Hepatocyte (in vitro differentiated cells): ENCODE data around the gene RNF130. TPM values are rescaled to one million over a fixed set of nuclear protein-coding genes. Genes with fewer than 3 reads are reported as not detected.

Experiments
- DNase-seq: peaks from one replicate; pipeline ENCODE4 v3.0.0-alpha.2; 2016; ENCODE audit warnings: low spot score
- H2AFZ ChIP-seq: fragments of 200-600 bp; sonication (generic); 2 replicates; pipeline ENCODE4 v1.6.0; 2016; ENCODE audit warnings: antibody characterized with exemption, mild to moderate bottlenecking
- H3K27ac ChIP-seq: fragments of 200-600 bp; sonication (generic); 2 replicates; pipeline ENCODE4 v1.5.1; 2016; ENCODE audit warnings: mild to moderate bottlenecking
- H3K27me3 ChIP-seq: fragments of 200-600 bp; sonication (generic); 2 replicates; pipeline ENCODE4 v1.6.1; 2016
- H3K36me3 ChIP-seq: fragments of 200-600 bp; sonication (generic); replicated peaks from 2 replicates; pipeline ENCODE4 v1.5.1; 2016; ENCODE audit warnings: low read depth; ENCODE audit not compliant: insufficient read depth
- H3K4me1 ChIP-seq: fragments of 200-600 bp; sonication (generic); 2 replicates; pipeline ENCODE4 v1.5.1; 2016; ENCODE audit warnings: mild to moderate bottlenecking, moderate library complexity; ENCODE audit not compliant: insufficient read depth
- H3K4me2 ChIP-seq: fragments of 200-600 bp; sonication (generic); 2 replicates; pipeline ENCODE4 v1.6.0; 2016
- H3K4me3 ChIP-seq: fragments of 200-600 bp; sonication (generic); 2 replicates; pipeline ENCODE4 v1.5.1; 2016; ENCODE audit warnings: mild to moderate bottlenecking
- H3K79me2 ChIP-seq: fragments of 200-600 bp; sonication (generic); 2 replicates; pipeline ENCODE4 v1.6.0; 2017; ENCODE audit warnings: mild to moderate bottlenecking
- H3K9me2 ChIP-seq: fragments of 200-600 bp; sonication (generic); replicated peaks from 2 replicates; pipeline ENCODE4 v1.6.0; 2017; ENCODE audit warnings: mild to moderate bottlenecking; ENCODE audit not compliant: insufficient read depth
- H3K9me3 ChIP-seq: fragments of 200-600 bp; sonication (generic); 2 replicates; pipeline ENCODE4 v1.5.1; 2016; ENCODE audit warnings: low read depth, mild to moderate bottlenecking
- H4K20me1 ChIP-seq: fragments of 200-600 bp; sonication (generic); 2 replicates; pipeline ENCODE4 v1.6.0; 2016; ENCODE audit warnings: mild to moderate bottlenecking; ENCODE audit not compliant: insufficient read depth, poor library complexity, severe bottlenecking
- CTCF ChIP-seq: fragments of 200-600 bp; sonication (generic); IDR thresholded peaks from 2 replicates; pipeline ENCODE4 v1.5.1; 2016; ENCODE audit warnings: antibody characterized with exemption, mild to moderate bottlenecking; ENCODE audit not compliant: poor library complexity
- EZH2 ChIP-seq: fragments of 200-600 bp; sonication (generic); IDR thresholded peaks from 2 replicates; pipeline ENCODE4 v1.6.1; 2016; ENCODE audit warnings: antibody characterized with exemption, mild to moderate bottlenecking, borderline replicate concordance
- EZH2phosphoT487 ChIP-seq: fragments of 200-600 bp; sonication (generic); IDR thresholded peaks from one replicate; pipeline ENCODE4 v1.6.1; 2018; ENCODE audit warnings: antibody characterized with exemption, mild to moderate bottlenecking, low read depth, moderate library complexity; ENCODE audit not compliant: unreplicated experiment, severe bottlenecking
- WGBS: methylation state at CpG from one replicate; pipeline ENCODE4 v1.1.6; 2016; ENCODE audit warnings: low lambda C conversion rate; ENCODE audit errors: missing lambda C conversion rate; 5-methylcytosine and 5-hydroxymethylcytosine counted together
- polyA plus RNA-seq: library from polyadenylated mRNA; unstranded; fragments of >200 nt; fragmentation: Nextera tagmentation; extraction: Ambion mirVana; gene quantifications from 2 replicates; pipeline ENCODE4 v1.2.1, GENCODE V29; 2016
- total RNA-seq: library from RNA; depleted of rRNA; stranded (reverse); fragments of >200 nt; gene quantifications from 2 replicates; pipeline ENCODE4 v1.2.3, GENCODE V29; 2014

RNF130 gene
- total and polyA plus RNA-seq, 2 experiments from 2014 or later: 42.4 to 64.9 TPM

- TF ChIP-seq CTCF: no peak
- no peak for TF ChIP-seq EZH2phosphoT487
- TF ChIP-seq EZH2: no peak
- H3K9me3 ChIP-seq: no peaks in the 10 kb centered on the region
- H3K9me2 ChIP-seq: no peaks in the 10 kb centered on the region
- no peaks in the 10 kb centered on the region for H3K36me3 ChIP-seq
- no peak overlapping the region for H3K4me2 ChIP-seq
- H3K27me3 ChIP-seq: no peaks in the 10 kb centered on the region
- H3K4me3 ChIP-seq: no peak overlapping the region
- H3K79me2 ChIP-seq: no peaks in the 10 kb centered on the region
- DNase-seq: no peak
- no peaks in the 10 kb centered on the region for H3K4me1 ChIP-seq
- no peak overlapping the region for H2AFZ ChIP-seq
- 89% methylated on average over 9 of the region's 9 CpGs for WGBS
- no peak overlapping the region for H3K27ac ChIP-seq
- no peaks in the 10 kb centered on the region for H4K20me1 ChIP-seq
These were observed 6.8 kb upstream of the RNF130 start for GRCh38 chr5:180078348-180078747.

- H3K36me3 ChIP-seq: no peaks in the 10 kb centered on the region
- H3K9me3 ChIP-seq: no peaks in the 10 kb centered on the region
- TF ChIP-seq EZH2phosphoT487 (no peak), EZH2 (no peak)
- no peak for DNase-seq
- 94% methylated on average over 9 of the region's 9 CpGs for WGBS
- H3K4me1 ChIP-seq: no peaks in the 10 kb centered on the region
- no peaks in the 10 kb centered on the region for H3K27me3 ChIP-seq
- H3K27ac ChIP-seq: no peak overlapping the region
- no peak overlapping the region for H3K4me2 ChIP-seq
- H2AFZ ChIP-seq: no peak overlapping the region
- H3K9me2 ChIP-seq: no peaks in the 10 kb centered on the region
- H3K79me2 ChIP-seq: no peaks in the 10 kb centered on the region
- H3K4me3 ChIP-seq: no peak overlapping the region
- H4K20me1 ChIP-seq: no peaks in the 10 kb centered on the region
These were observed 6.2 kb upstream of the RNF130 start for GRCh38 chr5:180077594-180078284.

- DNase-seq: no peak
- 79% methylated on average over 1 of the region's 1 CpG for WGBS
- Histone ChIP-seq H3K4me1 (no peaks in the 10 kb centered on the region), H3K9me2 (no peaks in the 10 kb centered on the region), H3K4me2 (no peak overlapping the region), H3K27me3 (no peaks in the 10 kb centered on the region), H3K27ac (no peak overlapping the region), H2AFZ (no peak overlapping the region), H3K9me3 (no peaks in the 10 kb centered on the region), H3K79me2 (peaks cover under 1% of the 10 kb centered on the region), H4K20me1 (no peaks in the 10 kb centered on the region), H3K36me3 (no peaks in the 10 kb centered on the region), H3K4me3 (no peak overlapping the region)
- TF ChIP-seq EZH2 (no peak), EZH2phosphoT487 (no peak)
These were observed 4.1 kb upstream of the RNF130 start for GRCh38 chr5:180075703-180076102.

GRCh38 chr5:180074462-180074861 is 2.9 kb upstream of the RNF130 start:
- Histone ChIP-seq H3K27me3 (no peaks in the 10 kb centered on the region), H3K4me3 (no peak overlapping the region), H4K20me1 (peaks cover 12% of the 10 kb centered on the region), H2AFZ (no peak overlapping the region), H3K4me2 (no peak overlapping the region), H3K79me2 (peaks cover 13% of the 10 kb centered on the region), H3K9me2 (no peaks in the 10 kb centered on the region), H3K9me3 (no peaks in the 10 kb centered on the region), H3K4me1 (no peaks in the 10 kb centered on the region), H3K36me3 (no peaks in the 10 kb centered on the region), H3K27ac (no peak overlapping the region)
- WGBS: 73% methylated on average over 4 of the region's 4 CpGs
- TF ChIP-seq CTCF (no peak), EZH2phosphoT487 (no peak), EZH2 (no peak)
- no peak for DNase-seq
